KMS-11 (cell line): Measurements from ENCODE around the gene GRM7.

Experiments used
- H2AFZ ChIP-seq: fragments of 200-600 bp; sonication (generic); 2 replicates; pipeline ENCODE4 v1.6.1; 2016; ENCODE audit warnings: antibody characterized with exemption, mixed run types, low read depth
- H3K27ac ChIP-seq: fragments of 200-600 bp; sonication (generic); 2 replicates; pipeline ENCODE4 v1.6.1; 2016; ENCODE audit warnings: mild to moderate bottlenecking, mixed run types
- H3K27me3 ChIP-seq: fragments of 200-600 bp; sonication (generic); 2 replicates; pipeline ENCODE4 v1.6.1; 2017; ENCODE audit warnings: mild to moderate bottlenecking, low read depth, mixed run types, moderate library complexity; ENCODE audit not compliant: insufficient read depth
- H3K36me3 ChIP-seq: fragments of 200-600 bp; sonication (generic); 2 replicates; pipeline ENCODE4 v1.6.1; 2017; ENCODE audit warnings: mild to moderate bottlenecking, mixed run types; ENCODE audit not compliant: insufficient read depth
- H3K4me1 ChIP-seq: fragments of 200-600 bp; sonication (generic); 2 replicates; pipeline ENCODE4 v1.6.1; 2016; ENCODE audit warnings: mild to moderate bottlenecking, low read depth, mixed run types; ENCODE audit not compliant: poor library complexity, severe bottlenecking
- H3K4me2 ChIP-seq: fragments of 200-600 bp; sonication (generic); 2 replicates; pipeline ENCODE4 v1.7.0; 2016; ENCODE audit warnings: mild to moderate bottlenecking, mixed run types
- H3K4me3 ChIP-seq: fragments of 200-600 bp; sonication (generic); IDR thresholded peaks from 2 replicates; pipeline ENCODE4 v1.6.1; 2017; ENCODE audit warnings: low read depth, low read length, mixed read lengths; ENCODE audit not compliant: insufficient read depth
- H3K79me2 ChIP-seq: fragments of 200-600 bp; sonication (generic); 2 replicates; pipeline ENCODE4 v1.6.1; 2016; ENCODE audit warnings: low read depth, mixed run types; ENCODE audit not compliant: insufficient read depth
- H3K9ac ChIP-seq: fragments of 200-600 bp; sonication (generic); 2 replicates; pipeline ENCODE4 v1.6.1; 2016; ENCODE audit warnings: mild to moderate bottlenecking, mixed run types
- H4K20me1 ChIP-seq: fragments of 200-600 bp; sonication (generic); 2 replicates; pipeline ENCODE4 v1.6.1; 2016; ENCODE audit warnings: mild to moderate bottlenecking, mixed run types; ENCODE audit not compliant: insufficient read depth
- TF ChIP-seq, protein P1 (sequence below): fragments of 200-600 bp; sonication (generic); conservative IDR thresholded peaks from 2 replicates; pipeline ENCODE4 v1.6.1; 2017; ENCODE audit warnings: low read depth, mild to moderate bottlenecking, antibody characterized with exemption, low read length, moderate library complexity, mixed read lengths

Gene GRM7

DNA sequence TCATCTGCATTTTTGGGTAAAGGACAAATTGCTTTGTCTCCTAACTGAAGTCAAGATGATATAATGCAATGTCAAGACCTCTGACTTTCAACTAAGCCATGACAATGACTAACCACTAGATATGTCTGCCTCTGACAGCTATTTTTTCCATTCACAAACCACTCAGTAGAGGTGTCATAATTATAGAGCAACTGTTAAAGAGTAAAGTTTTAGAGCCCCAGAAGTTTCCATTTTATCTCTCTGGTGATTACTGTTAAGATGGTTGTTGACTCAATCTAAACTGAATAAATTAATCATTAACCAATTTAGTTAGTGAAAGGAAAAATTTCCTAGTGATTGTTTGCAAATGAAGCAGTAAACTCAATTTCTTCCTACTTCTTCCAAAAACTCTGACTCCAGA, 779.9 kb downstream of the GRM7 start:
- H3K27ac ChIP-seq, result no peak overlapping the region

DNA sequence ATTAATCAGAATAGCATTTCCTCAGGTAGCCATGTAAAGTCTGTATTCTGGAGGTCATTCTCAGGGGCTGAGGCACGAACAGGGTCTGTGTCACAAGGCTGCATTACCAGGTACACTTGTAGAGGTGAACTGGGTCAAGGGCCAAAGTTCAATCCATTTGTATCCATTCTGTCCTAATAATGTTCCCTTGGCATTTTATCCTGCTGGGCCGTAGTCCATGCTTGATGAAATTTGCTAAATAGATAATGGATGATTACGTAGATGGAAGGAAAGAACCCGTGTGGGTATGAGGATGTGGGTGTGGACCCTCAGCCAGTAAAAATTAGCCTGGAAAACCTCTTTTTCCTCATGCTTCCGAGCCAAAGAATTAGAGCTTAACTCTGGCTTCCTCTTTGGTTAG, 785.9 kb downstream of the GRM7 start:
- TF ChIP-seq, protein P1, sequence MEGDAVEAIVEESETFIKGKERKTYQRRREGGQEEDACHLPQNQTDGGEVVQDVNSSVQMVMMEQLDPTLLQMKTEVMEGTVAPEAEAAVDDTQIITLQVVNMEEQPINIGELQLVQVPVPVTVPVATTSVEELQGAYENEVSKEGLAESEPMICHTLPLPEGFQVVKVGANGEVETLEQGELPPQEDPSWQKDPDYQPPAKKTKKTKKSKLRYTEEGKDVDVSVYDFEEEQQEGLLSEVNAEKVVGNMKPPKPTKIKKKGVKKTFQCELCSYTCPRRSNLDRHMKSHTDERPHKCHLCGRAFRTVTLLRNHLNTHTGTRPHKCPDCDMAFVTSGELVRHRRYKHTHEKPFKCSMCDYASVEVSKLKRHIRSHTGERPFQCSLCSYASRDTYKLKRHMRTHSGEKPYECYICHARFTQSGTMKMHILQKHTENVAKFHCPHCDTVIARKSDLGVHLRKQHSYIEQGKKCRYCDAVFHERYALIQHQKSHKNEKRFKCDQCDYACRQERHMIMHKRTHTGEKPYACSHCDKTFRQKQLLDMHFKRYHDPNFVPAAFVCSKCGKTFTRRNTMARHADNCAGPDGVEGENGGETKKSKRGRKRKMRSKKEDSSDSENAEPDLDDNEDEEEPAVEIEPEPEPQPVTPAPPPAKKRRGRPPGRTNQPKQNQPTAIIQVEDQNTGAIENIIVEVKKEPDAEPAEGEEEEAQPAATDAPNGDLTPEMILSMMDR, result no peak
- Histone ChIP-seq H3K4me2 (no peak overlapping the region), H3K4me3 (no peak overlapping the region), H3K9ac (no peak overlapping the region), H3K27ac (no peak overlapping the region), H4K20me1 (no peaks in the 10 kb centered on the region), H2AFZ (no peak overlapping the region), H3K36me3 (no peaks in the 10 kb centered on the region), H3K79me2 (no peaks in the 10 kb centered on the region), H3K27me3 (no peaks in the 10 kb centered on the region), H3K4me1 (no peaks in the 10 kb centered on the region)

More for the DNA sequence above, 779.9 kb downstream of the GRM7 start:
- H3K4me3 ChIP-seq, result no peak overlapping the region
- H3K36me3 ChIP-seq, result no peaks in the 10 kb centered on the region
- H3K4me2 ChIP-seq, result no peak overlapping the region
- no peak overlapping the region for H2AFZ ChIP-seq
- no peaks in the 10 kb centered on the region for H3K4me1 ChIP-seq
- H4K20me1 ChIP-seq, result no peaks in the 10 kb centered on the region
- no peaks in the 10 kb centered on the region for H3K27me3 ChIP-seq
- H3K79me2 ChIP-seq, result no peaks in the 10 kb centered on the region
- TF ChIP-seq, protein P1, result no peak
- H3K9ac ChIP-seq, result no peak overlapping the region

DNA sequence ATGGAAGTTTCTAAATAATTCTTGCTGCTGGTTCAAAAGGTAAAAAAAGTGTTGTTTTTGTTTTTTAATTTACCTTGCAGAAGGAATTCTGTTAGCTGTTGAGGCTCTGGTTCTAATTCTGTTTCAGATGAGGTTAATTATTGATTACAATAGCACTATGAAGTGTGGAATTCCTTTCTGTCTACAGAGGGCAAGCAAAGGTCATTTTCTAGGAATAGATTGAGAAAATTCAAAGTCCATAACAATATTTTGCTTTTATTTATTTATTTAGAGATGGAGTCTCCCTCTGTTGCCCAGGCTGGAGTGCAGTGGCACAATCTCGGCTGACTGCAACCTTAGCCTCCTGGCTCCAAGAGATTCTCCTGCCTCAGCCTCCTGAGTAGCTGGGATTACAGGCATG, 789.6 kb downstream of the GRM7 start:
- Histone ChIP-seq H3K4me2 (no peak overlapping the region), H3K27me3 (no peaks in the 10 kb centered on the region), H3K4me1 (no peaks in the 10 kb centered on the region), H2AFZ (no peak overlapping the region), H4K20me1 (no peaks in the 10 kb centered on the region), H3K36me3 (no peaks in the 10 kb centered on the region), H3K79me2 (no peaks in the 10 kb centered on the region), H3K9ac (no peak overlapping the region), H3K4me3 (no peak overlapping the region), H3K27ac (no peak overlapping the region)
- TF ChIP-seq, protein P1, result no peak

DNA sequence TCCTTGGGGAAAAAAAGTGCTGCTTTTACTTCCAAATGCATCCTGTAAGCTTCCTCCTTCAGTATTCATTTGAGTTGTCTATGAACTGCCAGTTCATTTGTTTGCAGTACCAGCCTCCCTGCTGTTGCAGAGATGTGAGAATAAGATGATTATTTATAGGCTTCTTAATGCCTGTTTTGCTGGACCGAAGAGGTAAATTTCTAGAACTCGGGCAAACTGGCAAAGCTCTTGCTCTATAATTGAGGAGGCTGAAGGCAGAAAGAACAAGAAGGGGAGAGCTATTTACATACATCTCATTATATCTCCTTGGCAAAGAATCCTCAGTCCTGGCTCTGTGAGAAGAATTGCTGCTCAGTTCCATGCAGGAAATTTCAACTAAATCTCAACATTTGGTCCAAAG, 790.4 kb downstream of the GRM7 start:
- H3K27me3 ChIP-seq, result no peaks in the 10 kb centered on the region
- no peak overlapping the region for H2AFZ ChIP-seq
- H4K20me1 ChIP-seq, result no peaks in the 10 kb centered on the region
- H3K4me2 ChIP-seq, result no peak overlapping the region
- H3K9ac ChIP-seq, result no peak overlapping the region
- H3K79me2 ChIP-seq, result no peaks in the 10 kb centered on the region
- no peaks in the 10 kb centered on the region for H3K4me1 ChIP-seq
- no peaks in the 10 kb centered on the region for H3K36me3 ChIP-seq
- TF ChIP-seq, protein P1, result no peak
- H3K27ac ChIP-seq, result no peak overlapping the region
- H3K4me3 ChIP-seq, result no peak overlapping the region
